ENCODE measurements around the gene PTCRA. TPM values are rescaled to one million over a fixed set of nuclear protein-coding genes. Genes with fewer than 3 reads are reported as not detected.
"Not testable (repeated sequence)": the region's sequence is repeated elsewhere in the genome, so short reads cannot be mapped to it uniquely, and the experiment has no call there.

PTCRA gene
- total and polyA plus RNA-seq, 2 experiments from 2014 or later: not detected

- Histone ChIP-seq H3K9me3 (ENCODE audit: low read depth) (no peaks in the 10 kb centered on the region), H3K4me1 (ENCODE audit: low read depth) (peaks cover 18% of the 10 kb centered on the region), H3K4me3 (peak overlapping the region; percentile 80), H3K27me3 (no peaks in the 10 kb centered on the region), H3K36me3 (peaks cover 9% of the 10 kb centered on the region), H3K27ac (peak overlapping the region; percentile 95)
- TF ChIP-seq CTCF (IDR thresholded peaks at IDR 0.05; ENCODE audit: low read depth, low read length): no peak
- peak; percentile 93 to 99 for DNase-seq (ENCODE audit: low read depth in 1 of 2, low spot score in 1 of 2)
Observed at GRCh38 chr6:42890311-42891198, 25.3 kb upstream of the PTCRA start.

GRCh38 chr6:42891199-42891722 lies 24.6 kb upstream of the PTCRA start:
- H3K4me1 ChIP-seq (ENCODE audit: low read depth): peaks cover 18% of the 10 kb centered on the region
- peak overlapping the region; percentile 95 for H3K27ac ChIP-seq
- no peak for TF ChIP-seq CTCF (IDR thresholded peaks at IDR 0.05; ENCODE audit: low read depth, low read length)
- DNase-seq (ENCODE audit: low read depth in 1 of 2, low spot score in 1 of 2): no peak
- peaks cover 3% of the 10 kb centered on the region for H3K36me3 ChIP-seq
- H3K4me3 ChIP-seq: peak overlapping the region; percentile 80
- no peaks in the 10 kb centered on the region for H3K9me3 ChIP-seq (ENCODE audit: low read depth)
- no peaks in the 10 kb centered on the region for H3K27me3 ChIP-seq

- H3K36me3 ChIP-seq; H3K9me3 ChIP-seq (ENCODE audit: low read depth); H3K4me3 ChIP-seq; H3K27me3 ChIP-seq: not testable (repeated sequence)
- peak overlapping the region; percentile 89 for H3K27ac ChIP-seq
- DNase-seq (ENCODE audit: low read depth in 1 of 2, low spot score in 1 of 2): peak in 1 of 2 donors; percentile 54
- H3K4me1 ChIP-seq (ENCODE audit: low read depth): peaks cover 18% of the 10 kb centered on the region
Observed at GRCh38 chr6:42894041-42894828, 21.6 kb upstream of the PTCRA start.

GRCh38 chr6:42896178-42896719 lies 19.6 kb upstream of the PTCRA start:
- no peaks in the 10 kb centered on the region for H3K27me3 ChIP-seq
- no peak overlapping the region for H3K4me3 ChIP-seq
- DNase-seq (ENCODE audit: low read depth in 1 of 2, low spot score in 1 of 2): no peak
- no peak overlapping the region for H3K27ac ChIP-seq
- H3K9me3 ChIP-seq (ENCODE audit: low read depth): no peaks in the 10 kb centered on the region
- H3K36me3 ChIP-seq: no peaks in the 10 kb centered on the region
- peaks cover 9% of the 10 kb centered on the region for H3K4me1 ChIP-seq (ENCODE audit: low read depth)
- no peak for TF ChIP-seq CTCF (IDR thresholded peaks at IDR 0.05; ENCODE audit: low read depth, low read length)

- peak; percentile 78 to 83 for DNase-seq (ENCODE audit: low read depth in 1 of 2, low spot score in 1 of 2)
- Histone ChIP-seq H3K27ac (no peak overlapping the region), H3K4me3 (no peak overlapping the region), H3K4me1 (ENCODE audit: low read depth) (peaks cover 14% of the 10 kb centered on the region), H3K9me3 (ENCODE audit: low read depth) (no peaks in the 10 kb centered on the region), H3K27me3 (no peaks in the 10 kb centered on the region), H3K36me3 (no peaks in the 10 kb centered on the region)
- TF ChIP-seq CTCF (IDR thresholded peaks at IDR 0.05; ENCODE audit: low read depth, low read length): peak; percentile 57
Observed at GRCh38 chr6:42898891-42899361, 16.9 kb upstream of the PTCRA start.

Measured in cardiac muscle cell (in vitro differentiated cells and primary cell).